HepG2 (cell line): ENCODE results near the gene ZKSCAN4. TPM values are rescaled to one million over a fixed set of nuclear protein-coding genes. Genes with fewer than 3 reads are reported as not detected.

Source experiments
- BRCA1 ChIP-seq: sonication (generic); formaldehyde crosslinking; IDR thresholded peaks from 2 replicates; pipeline ENCODE4 v1.4.0; 2020; ENCODE audit warnings: missing genetic modification reagents
- HIVEP1 ChIP-seq: sonication (generic); formaldehyde crosslinking; IDR thresholded peaks from 2 replicates; pipeline ENCODE4 v1.4.0; 2020; ENCODE audit warnings: mild to moderate bottlenecking, missing genetic modification reagents
- MED13 ChIP-seq: sonication (generic); formaldehyde crosslinking; IDR thresholded peaks from 2 replicates; pipeline ENCODE4 v1.5.0; 2020; ENCODE audit warnings: missing genetic modification reagents
- NFIB ChIP-seq: sonication (generic); formaldehyde crosslinking; IDR thresholded peaks from 2 replicates; pipeline ENCODE4 v1.9.0; 2021; ENCODE audit warnings: missing genetic modification reagents, mild to moderate bottlenecking, borderline replicate concordance
- RAD21 ChIP-seq: fragments of 450-650 bp; formaldehyde crosslinking; IDR thresholded peaks from 2 replicates; pipeline ENCODE4 v1.5.0; 2020; ENCODE audit warnings: mild to moderate bottlenecking
- SAP130 ChIP-seq: IDR thresholded peaks from 2 replicates; pipeline ENCODE4 v1.6.1; 2016; ENCODE audit warnings: low read depth
- SATB2 ChIP-seq: sonication (generic); formaldehyde crosslinking; IDR thresholded peaks from 2 replicates; pipeline ENCODE4 v1.5.0; 2020; ENCODE audit warnings: missing genetic modification reagents
- WIZ ChIP-seq: sonication (generic); formaldehyde crosslinking; IDR thresholded peaks from 2 replicates; pipeline ENCODE4 v1.5.1; 2020; ENCODE audit warnings: mild to moderate bottlenecking, missing genetic modification reagents
- ZBTB1 ChIP-seq: sonication (generic); formaldehyde crosslinking; IDR thresholded peaks from 2 replicates; pipeline ENCODE4 v1.4.0; 2020; ENCODE audit warnings: missing genetic modification reagents, borderline replicate concordance
- ZBTB21 ChIP-seq: sonication (generic); formaldehyde crosslinking; IDR thresholded peaks from 2 replicates; pipeline ENCODE4 v1.4.0; 2020; ENCODE audit warnings: missing genetic modification reagents
- ZNF3 ChIP-seq: IDR thresholded peaks from 2 replicates; pipeline ENCODE4 v1.7.0; 2017; ENCODE audit warnings: inconsistent platforms
- ZNF33B ChIP-seq: sonication (generic); formaldehyde crosslinking; IDR thresholded peaks from 2 replicates; pipeline ENCODE4 v1.5.1; 2020; ENCODE audit warnings: mild to moderate bottlenecking, missing genetic modification reagents
- ZNF44 ChIP-seq: sonication (generic); formaldehyde crosslinking; IDR thresholded peaks from 2 replicates; pipeline ENCODE4 v1.5.1; 2020; ENCODE audit warnings: mild to moderate bottlenecking, missing genetic modification reagents
- ZNF510 ChIP-seq: sonication (generic); formaldehyde crosslinking; IDR thresholded peaks from 2 replicates; pipeline ENCODE4 v1.4.0; 2020; ENCODE audit warnings: low read depth, mild to moderate bottlenecking, missing genetic modification reagents
- ZNF547 ChIP-seq: sonication (generic); formaldehyde crosslinking; IDR thresholded peaks from 2 replicates; pipeline ENCODE4 v1.5.1; 2020; ENCODE audit warnings: mild to moderate bottlenecking, missing genetic modification reagents
- ZNF589 ChIP-seq: sonication (generic); formaldehyde crosslinking; conservative IDR thresholded peaks from 2 replicates; pipeline ENCODE4 v1.8.0; 2022; ENCODE audit warnings: mild to moderate bottlenecking, moderate library complexity, missing genetic modification reagents
- ZNF644 ChIP-seq: IDR thresholded peaks from 2 replicates; pipeline ENCODE4 v1.6.1; 2016; ENCODE audit warnings: low read depth
- ZNF883 ChIP-seq: sonication (generic); formaldehyde crosslinking; IDR thresholded peaks from 2 replicates; pipeline ENCODE4 v1.5.1; 2020; ENCODE audit warnings: mild to moderate bottlenecking, missing genetic modification reagents; ENCODE audit errors: not compliant biosample characterization
- polyA plus RNA-seq, 8 experiments: library from polyadenylated mRNA; depleted of rRNA in 3 of 8; stranded (reverse) in 7 of 8; unstranded in 1 of 8; fragments of >200 nt; fragmentation: Illumina TruSeq in 4 of 8; extraction: Trizol in 4 of 8; gene quantifications; 2 replicates each; pipeline versions ENCODE4 v1.2.1 to v1.2.3, GENCODE V29; 2011 to 2016; ENCODE audit warnings: low read depth in 4 of 8, missing spikeins in 1 of 8, mixed read lengths in 1 of 8; ENCODE audit not compliant: insufficient read depth in 1 of 8
- total RNA-seq, 5 experiments: library from RNA; depleted of rRNA; stranded (reverse); fragments of >200 nt; fragmentation: Illumina TruSeq; extraction: Trizol; gene quantifications; 2 replicates each; pipeline ENCODE4 v1.2.3, GENCODE V29; 2016; ENCODE audit warnings: low read depth in 1 of 5
- TF ChIP-seq, protein P1 (sequence below): sonication (generic); formaldehyde crosslinking; IDR thresholded peaks from 2 replicates; pipeline ENCODE4 v1.5.1; 2020; ENCODE audit warnings: mild to moderate bottlenecking, missing genetic modification reagents
- TF ChIP-seq, protein P2 (sequence below): sonication (generic); formaldehyde crosslinking; IDR thresholded peaks from 2 replicates; pipeline ENCODE4 v1.4.0; 2020; ENCODE audit warnings: missing genetic modification reagents, mild to moderate bottlenecking, borderline replicate concordance
- TF ChIP-seq, protein P3 (sequence below): conservative IDR thresholded peaks from 2 replicates; pipeline ENCODE4 v1.6.1; 2018; ENCODE audit warnings: missing genetic modification reagents
- TF ChIP-seq, protein P4 (sequence below): sonication (generic); formaldehyde crosslinking; conservative IDR thresholded peaks from 2 replicates; pipeline ENCODE4 v1.8.0; 2022; ENCODE audit warnings: mild to moderate bottlenecking, moderate library complexity, missing genetic modification reagents

The ZKSCAN4 gene
- total and polyA plus RNA-seq, 2 of the 13 experiments (the other 11 are each of a cell fraction or from before 2014, with no cell fraction given) = 2.9 to 7.8 TPM

DNA sequence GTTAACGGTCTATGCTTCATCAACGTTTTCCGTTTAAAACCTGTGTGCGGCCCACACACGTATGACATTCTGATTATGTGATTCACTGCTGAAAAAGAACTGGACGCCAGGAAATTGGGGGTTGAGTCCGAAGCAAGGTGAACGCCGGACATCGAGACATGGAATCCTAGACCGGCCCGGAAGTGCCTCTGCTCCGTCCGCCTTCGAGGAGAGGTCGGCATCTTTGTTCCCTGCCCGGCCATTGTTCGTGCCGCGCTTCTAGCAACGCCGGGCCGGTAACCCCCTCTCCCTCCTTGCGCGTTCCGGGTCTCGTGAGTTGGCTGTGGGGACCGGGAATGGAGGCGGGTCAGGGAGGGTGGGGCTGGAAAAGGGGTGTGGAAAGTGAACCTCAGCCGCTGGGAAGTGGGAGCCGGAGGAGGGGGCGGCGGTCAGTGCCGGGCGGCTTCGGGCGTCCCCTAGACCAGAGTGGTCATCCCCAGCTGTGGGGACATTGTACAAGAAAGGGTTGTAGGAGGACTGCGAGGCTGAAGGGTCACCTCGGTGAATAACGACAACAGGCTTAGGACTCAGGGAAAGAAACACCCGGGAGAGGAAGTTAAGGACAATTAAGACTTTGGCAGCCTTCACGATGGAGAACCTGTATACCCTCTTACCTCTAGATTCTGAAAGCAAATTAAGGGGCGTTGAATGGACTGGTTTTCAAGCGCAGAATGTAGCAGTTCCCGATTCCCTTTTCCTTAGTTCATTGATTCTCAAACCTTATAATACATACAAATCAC lies 26.8 kb downstream of the ZKSCAN4 start, which contains the start of gene ZSCAN9 (continued):
- TF ChIP-seq WIZ = peak; percentile 83
- TF ChIP-seq, protein P1, sequence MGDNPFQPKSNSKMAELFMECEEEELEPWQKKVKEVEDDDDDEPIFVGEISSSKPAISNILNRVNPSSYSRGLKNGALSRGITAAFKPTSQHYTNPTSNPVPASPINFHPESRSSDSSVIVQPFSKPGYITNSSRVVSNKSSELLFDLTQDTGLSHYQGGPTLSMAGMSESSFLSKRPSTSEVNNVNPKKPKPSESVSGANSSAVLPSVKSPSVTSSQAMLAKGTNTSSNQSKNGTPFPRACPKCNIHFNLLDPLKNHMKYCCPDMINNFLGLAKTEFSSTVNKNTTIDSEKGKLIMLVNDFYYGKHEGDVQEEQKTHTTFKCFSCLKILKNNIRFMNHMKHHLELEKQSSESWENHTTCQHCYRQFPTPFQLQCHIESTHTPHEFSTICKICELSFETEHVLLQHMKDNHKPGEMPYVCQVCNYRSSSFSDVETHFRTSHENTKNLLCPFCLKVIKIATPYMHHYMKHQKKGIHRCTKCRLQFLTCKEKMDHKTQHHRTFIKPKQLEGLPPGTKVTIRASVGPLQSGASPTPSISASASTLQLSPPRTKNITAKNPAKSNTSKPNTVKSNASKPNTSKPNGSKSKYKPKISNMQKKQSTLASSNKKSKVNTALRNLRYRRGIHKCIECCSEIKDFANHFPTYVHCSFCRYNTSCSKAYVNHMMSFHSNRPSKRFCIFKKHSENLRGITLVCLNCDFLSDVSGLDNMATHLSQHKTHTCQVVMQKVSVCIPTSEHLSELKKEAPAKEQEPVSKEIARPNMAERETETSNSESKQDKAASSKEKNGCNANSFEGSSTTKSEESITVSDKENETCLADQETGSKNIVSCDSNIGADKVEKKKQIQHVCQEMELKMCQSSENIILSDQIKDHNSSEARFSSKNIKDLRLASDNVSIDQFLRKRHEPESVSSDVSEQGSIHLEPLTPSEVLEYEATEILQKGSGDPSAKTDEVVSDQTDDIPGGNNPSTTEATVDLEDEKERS (CRISPR knock-in tag) = peak; percentile 91
- TF ChIP-seq, protein P2, sequence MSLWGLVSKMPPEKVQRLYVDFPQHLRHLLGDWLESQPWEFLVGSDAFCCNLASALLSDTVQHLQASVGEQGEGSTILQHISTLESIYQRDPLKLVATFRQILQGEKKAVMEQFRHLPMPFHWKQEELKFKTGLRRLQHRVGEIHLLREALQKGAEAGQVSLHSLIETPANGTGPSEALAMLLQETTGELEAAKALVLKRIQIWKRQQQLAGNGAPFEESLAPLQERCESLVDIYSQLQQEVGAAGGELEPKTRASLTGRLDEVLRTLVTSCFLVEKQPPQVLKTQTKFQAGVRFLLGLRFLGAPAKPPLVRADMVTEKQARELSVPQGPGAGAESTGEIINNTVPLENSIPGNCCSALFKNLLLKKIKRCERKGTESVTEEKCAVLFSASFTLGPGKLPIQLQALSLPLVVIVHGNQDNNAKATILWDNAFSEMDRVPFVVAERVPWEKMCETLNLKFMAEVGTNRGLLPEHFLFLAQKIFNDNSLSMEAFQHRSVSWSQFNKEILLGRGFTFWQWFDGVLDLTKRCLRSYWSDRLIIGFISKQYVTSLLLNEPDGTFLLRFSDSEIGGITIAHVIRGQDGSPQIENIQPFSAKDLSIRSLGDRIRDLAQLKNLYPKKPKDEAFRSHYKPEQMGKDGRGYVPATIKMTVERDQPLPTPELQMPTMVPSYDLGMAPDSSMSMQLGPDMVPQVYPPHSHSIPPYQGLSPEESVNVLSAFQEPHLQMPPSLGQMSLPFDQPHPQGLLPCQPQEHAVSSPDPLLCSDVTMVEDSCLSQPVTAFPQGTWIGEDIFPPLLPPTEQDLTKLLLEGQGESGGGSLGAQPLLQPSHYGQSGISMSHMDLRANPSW (CRISPR knock-in tag) = no peak
- peak; percentile 31; the same call in 1 of the 2 replicates for TF ChIP-seq ZNF33B (CRISPR knock-in tag)
- TF ChIP-seq ZNF589 = no peak
- no peak for TF ChIP-seq NFIB
- TF ChIP-seq ZNF547 (CRISPR knock-in tag) = peak; percentile 77
- TF ChIP-seq ZNF644 (CRISPR knock-in tag) = peak; percentile 63; the same call in 1 of the 2 replicates
- TF ChIP-seq RAD21 = peak; percentile 45; the same call in 1 of the 2 replicates
- no peak for TF ChIP-seq ZBTB21 (CRISPR knock-in tag)
- TF ChIP-seq ZNF3 (CRISPR knock-in tag) = no peak
- TF ChIP-seq ZNF510 = 0 out of 2 replicates have a peak, but pooled peaks have one; percentile 48
- TF ChIP-seq SAP130 (CRISPR knock-in tag) = peak; percentile 94
- peak; percentile 81 for TF ChIP-seq ZNF883 (CRISPR knock-in tag)
- no peak for TF ChIP-seq BRCA1 (CRISPR knock-in tag)
- no peak; the same call in 1 of the 2 replicates for TF ChIP-seq ZBTB1
- TF ChIP-seq, protein P3, sequence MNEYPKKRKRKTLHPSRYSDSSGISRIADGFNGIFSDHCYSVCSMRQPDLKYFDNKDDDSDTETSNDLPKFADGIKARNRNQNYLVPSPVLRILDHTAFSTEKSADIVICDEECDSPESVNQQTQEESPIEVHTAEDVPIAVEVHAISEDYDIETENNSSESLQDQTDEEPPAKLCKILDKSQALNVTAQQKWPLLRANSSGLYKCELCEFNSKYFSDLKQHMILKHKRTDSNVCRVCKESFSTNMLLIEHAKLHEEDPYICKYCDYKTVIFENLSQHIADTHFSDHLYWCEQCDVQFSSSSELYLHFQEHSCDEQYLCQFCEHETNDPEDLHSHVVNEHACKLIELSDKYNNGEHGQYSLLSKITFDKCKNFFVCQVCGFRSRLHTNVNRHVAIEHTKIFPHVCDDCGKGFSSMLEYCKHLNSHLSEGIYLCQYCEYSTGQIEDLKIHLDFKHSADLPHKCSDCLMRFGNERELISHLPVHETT (CRISPR knock-in tag) = peak; percentile 93
- TF ChIP-seq MED13 (CRISPR knock-in tag) = no peak
- TF ChIP-seq, protein P4, sequence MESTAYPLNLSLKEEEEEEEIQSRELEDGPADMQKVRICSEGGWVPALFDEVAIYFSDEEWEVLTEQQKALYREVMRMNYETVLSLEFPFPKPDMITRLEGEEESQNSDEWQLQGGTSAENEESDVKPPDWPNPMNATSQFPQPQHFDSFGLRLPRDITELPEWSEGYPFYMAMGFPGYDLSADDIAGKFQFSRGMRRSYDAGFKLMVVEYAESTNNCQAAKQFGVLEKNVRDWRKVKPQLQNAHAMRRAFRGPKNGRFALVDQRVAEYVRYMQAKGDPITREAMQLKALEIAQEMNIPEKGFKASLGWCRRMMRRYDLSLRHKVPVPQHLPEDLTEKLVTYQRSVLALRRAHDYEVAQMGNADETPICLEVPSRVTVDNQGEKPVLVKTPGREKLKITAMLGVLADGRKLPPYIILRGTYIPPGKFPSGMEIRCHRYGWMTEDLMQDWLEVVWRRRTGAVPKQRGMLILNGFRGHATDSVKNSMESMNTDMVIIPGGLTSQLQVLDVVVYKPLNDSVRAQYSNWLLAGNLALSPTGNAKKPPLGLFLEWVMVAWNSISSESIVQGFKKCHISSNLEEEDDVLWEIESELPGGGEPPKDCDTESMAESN (CRISPR knock-in tag) = peak; percentile 90
- peak; percentile 94 for TF ChIP-seq HIVEP1 (CRISPR knock-in tag)
- TF ChIP-seq ZNF44 (CRISPR knock-in tag) = peak; percentile 53; the same call in 1 of the 2 replicates
- TF ChIP-seq SATB2 (CRISPR knock-in tag) = no peak
